Measurements from ENCODE around the gene VPS13D.

DNA sequence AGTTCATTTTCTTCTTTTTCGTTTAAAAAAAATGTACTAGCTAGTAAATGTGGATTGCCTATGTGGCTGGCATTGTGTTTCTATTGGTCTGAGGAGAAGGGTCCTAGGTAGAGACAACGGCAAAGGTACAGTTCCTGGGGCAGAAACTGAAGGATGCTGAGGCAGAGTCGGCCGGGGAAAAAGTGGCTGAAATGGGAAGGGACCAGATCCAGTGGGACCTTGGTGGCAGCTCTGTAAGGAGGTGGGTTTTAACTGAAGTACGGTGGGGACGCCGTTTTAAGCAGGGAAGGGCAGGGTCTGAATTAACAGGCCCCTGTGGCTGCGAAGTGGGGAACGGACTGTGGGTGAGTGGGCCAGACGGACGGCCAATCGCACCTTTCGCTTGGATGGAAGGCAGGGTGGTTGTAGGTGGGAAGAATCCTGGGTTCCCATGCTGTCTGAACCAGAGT is 420 bp upstream of the VPS13D start:
- TF ChIP-seq, protein P1, sequence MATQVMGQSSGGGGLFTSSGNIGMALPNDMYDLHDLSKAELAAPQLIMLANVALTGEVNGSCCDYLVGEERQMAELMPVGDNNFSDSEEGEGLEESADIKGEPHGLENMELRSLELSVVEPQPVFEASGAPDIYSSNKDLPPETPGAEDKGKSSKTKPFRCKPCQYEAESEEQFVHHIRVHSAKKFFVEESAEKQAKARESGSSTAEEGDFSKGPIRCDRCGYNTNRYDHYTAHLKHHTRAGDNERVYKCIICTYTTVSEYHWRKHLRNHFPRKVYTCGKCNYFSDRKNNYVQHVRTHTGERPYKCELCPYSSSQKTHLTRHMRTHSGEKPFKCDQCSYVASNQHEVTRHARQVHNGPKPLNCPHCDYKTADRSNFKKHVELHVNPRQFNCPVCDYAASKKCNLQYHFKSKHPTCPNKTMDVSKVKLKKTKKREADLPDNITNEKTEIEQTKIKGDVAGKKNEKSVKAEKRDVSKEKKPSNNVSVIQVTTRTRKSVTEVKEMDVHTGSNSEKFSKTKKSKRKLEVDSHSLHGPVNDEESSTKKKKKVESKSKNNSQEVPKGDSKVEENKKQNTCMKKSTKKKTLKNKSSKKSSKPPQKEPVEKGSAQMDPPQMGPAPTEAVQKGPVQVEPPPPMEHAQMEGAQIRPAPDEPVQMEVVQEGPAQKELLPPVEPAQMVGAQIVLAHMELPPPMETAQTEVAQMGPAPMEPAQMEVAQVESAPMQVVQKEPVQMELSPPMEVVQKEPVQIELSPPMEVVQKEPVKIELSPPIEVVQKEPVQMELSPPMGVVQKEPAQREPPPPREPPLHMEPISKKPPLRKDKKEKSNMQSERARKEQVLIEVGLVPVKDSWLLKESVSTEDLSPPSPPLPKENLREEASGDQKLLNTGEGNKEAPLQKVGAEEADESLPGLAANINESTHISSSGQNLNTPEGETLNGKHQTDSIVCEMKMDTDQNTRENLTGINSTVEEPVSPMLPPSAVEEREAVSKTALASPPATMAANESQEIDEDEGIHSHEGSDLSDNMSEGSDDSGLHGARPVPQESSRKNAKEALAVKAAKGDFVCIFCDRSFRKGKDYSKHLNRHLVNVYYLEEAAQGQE (IDR thresholded peaks at IDR 0.05; ENCODE audit: low read depth, low read length) = no peak
- TF ChIP-seq, protein P2, sequence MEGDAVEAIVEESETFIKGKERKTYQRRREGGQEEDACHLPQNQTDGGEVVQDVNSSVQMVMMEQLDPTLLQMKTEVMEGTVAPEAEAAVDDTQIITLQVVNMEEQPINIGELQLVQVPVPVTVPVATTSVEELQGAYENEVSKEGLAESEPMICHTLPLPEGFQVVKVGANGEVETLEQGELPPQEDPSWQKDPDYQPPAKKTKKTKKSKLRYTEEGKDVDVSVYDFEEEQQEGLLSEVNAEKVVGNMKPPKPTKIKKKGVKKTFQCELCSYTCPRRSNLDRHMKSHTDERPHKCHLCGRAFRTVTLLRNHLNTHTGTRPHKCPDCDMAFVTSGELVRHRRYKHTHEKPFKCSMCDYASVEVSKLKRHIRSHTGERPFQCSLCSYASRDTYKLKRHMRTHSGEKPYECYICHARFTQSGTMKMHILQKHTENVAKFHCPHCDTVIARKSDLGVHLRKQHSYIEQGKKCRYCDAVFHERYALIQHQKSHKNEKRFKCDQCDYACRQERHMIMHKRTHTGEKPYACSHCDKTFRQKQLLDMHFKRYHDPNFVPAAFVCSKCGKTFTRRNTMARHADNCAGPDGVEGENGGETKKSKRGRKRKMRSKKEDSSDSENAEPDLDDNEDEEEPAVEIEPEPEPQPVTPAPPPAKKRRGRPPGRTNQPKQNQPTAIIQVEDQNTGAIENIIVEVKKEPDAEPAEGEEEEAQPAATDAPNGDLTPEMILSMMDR (IDR thresholded peaks at IDR 0.05) = no peak
- TF ChIP-seq RAD21 (IDR thresholded peaks at IDR 0.05; ENCODE audit: low read length) = no peak
- no peak for TF ChIP-seq TCF12 (IDR thresholded peaks at IDR 0.05)
- TF ChIP-seq GABPA (IDR thresholded peaks at IDR 0.05; ENCODE audit: low read depth) = no peak
- no peak for TF ChIP-seq YY1 (IDR thresholded peaks at IDR 0.05; ENCODE audit: low read depth)
- no peak for TF ChIP-seq POLR2AphosphoS5 (IDR thresholded peaks at IDR 0.05; ENCODE audit: low read depth, low read length)
- no peak for TF ChIP-seq TAF1 (IDR thresholded peaks at IDR 0.05; ENCODE audit: borderline replicate concordance, low read depth, low read length)
- no peak for TF ChIP-seq EP300 (IDR thresholded peaks at IDR 0.05; ENCODE audit: borderline replicate concordance in 1 of 2, low read depth in 1 of 2, low read length in 1 of 2)

Measured in SK-N-SH (cell line).